Activated naive CD4-positive, alpha-beta T cell treated with anti-CD3 and anti-CD28 coated beads, Interleukin-2, amount 50 U/mL, for 24 hours (primary cell): ENCODE results near the gene SYT13.

ENCODE experiments used
- H3K27ac Mint-ChIP-seq: one replicate; pipeline ENCODE4 v1.8.0; 2021; ENCODE audit warnings: mild to moderate bottlenecking, mixed read lengths
- H3K27me3 Mint-ChIP-seq: one replicate; pipeline ENCODE4 v1.8.0; 2021; ENCODE audit warnings: mixed read lengths
- H3K36me3 Mint-ChIP-seq: one replicate; pipeline ENCODE4 v1.8.0; 2021; ENCODE audit warnings: mixed read lengths
- H3K4me1 Mint-ChIP-seq: one replicate; pipeline ENCODE4 v1.8.0; 2021; ENCODE audit warnings: mixed read lengths
- H3K4me3 Mint-ChIP-seq: one replicate; pipeline ENCODE4 v1.8.0; 2021; ENCODE audit warnings: mild to moderate bottlenecking, mixed read lengths
- H3K9me3 Mint-ChIP-seq: one replicate; pipeline ENCODE4 v1.8.0; 2021; ENCODE audit warnings: mixed read lengths

Gene SYT13

DNA sequence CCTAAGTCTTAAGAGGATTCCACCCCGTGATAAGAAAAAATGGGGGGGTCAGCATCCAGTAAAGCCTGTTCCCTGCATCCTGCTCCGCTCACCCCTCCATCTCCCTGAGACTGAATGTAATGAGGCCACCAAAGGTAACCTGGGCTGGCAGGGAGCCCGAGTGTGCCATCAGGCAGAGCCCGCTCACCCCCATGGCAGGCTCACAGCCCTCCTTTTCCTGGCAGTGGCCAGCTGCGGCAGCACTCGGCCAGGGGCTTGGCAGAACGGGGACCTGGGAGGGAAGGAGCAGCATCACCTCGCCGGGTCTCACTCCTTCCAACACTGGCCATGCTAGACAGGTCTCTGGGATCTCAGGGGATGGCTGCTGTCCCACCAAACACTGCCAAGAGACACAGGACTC, 75.3 kb downstream of the SYT13 start:
- Mint-ChIP-seq H3K27ac (no peak overlapping the region), H3K4me1 (peaks cover 4% of the 10 kb centered on the region), H3K36me3 (peaks cover 4% of the 10 kb centered on the region), H3K4me3 (no peak overlapping the region), H3K27me3 (no peaks in the 10 kb centered on the region), H3K9me3 (no peaks in the 10 kb centered on the region)

DNA sequence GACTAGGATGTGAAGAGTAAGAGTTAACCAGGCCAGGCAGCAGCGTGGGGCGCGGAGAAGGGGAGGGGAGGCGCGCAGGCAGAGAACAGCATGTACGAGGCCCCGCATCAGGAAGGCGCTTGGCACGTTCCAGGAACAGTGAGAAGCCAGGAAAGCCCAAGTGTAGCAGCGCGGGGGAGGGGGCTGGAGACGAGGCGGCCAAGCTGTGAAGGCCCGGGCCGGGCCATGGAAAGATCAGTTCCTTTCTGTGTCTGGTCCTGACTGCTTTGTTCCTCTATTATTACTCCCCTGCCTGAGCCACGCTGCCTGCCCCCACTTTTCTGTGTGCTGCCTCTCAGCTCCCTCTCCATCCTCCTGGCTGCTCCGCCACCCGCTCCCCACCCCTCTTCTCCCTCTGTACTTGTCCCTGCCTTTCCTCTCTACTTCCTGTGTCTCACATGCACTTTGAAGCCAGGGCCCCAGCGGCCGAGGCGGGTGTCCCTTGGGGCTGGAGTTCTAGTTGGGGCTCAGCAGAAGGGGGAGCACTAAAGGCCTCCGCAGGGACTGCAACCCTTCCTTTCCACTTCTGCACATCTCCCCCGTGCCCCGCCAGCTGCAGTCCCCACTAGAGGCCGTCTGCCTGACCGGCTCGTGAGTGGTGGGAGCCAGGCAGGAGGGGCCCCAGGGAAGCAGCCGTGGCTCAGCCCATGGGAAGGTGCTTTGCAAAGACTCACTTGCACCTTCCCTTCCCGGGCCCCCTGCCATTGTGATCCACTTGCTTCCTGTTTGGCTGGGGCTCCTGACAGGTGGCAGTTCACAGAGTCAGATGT, 76.0 kb downstream of the SYT13 start:
- Mint-ChIP-seq H3K4me3 (no peak overlapping the region), H3K27ac (no peak overlapping the region), H3K4me1 (peaks cover 4% of the 10 kb centered on the region)

GRCh38 chr11:45209000-45209879, 76.9 kb downstream of the SYT13 start:
- Mint-ChIP-seq H3K36me3 (peaks cover 4% of the 10 kb centered on the region), H3K4me1 (peaks cover 4% of the 10 kb centered on the region), H3K27me3 (no peaks in the 10 kb centered on the region), H3K9me3 (no peaks in the 10 kb centered on the region), H3K27ac (no peak overlapping the region), H3K4me3 (no peak overlapping the region)

More for the DNA sequence above, 76.0 kb downstream of the SYT13 start:
- no peaks in the 10 kb centered on the region for H3K9me3 Mint-ChIP-seq
- peaks cover 4% of the 10 kb centered on the region for H3K36me3 Mint-ChIP-seq
- H3K27me3 Mint-ChIP-seq: no peaks in the 10 kb centered on the region

DNA sequence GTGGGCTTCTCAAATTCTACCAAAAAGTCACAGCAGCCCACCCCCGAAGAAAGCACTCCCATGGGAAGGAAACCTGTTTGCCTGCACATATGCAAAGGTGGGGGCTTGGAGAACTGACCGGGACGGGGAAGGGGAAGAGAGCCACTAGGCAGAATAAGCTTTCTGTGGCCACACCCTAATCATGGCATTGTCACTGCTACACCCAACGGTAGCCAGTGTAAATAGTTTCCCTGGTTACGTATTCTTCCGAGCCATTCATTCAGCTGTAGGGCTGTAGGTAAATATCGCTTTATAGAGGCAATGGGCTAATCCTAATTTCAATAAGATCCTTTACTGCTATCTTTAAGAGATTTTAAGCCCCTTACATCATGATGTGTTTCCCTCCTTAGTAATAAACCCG, 78.0 kb downstream of the SYT13 start:
- H3K27ac Mint-ChIP-seq: no peak overlapping the region
- no peaks in the 10 kb centered on the region for H3K27me3 Mint-ChIP-seq
- peaks cover 4% of the 10 kb centered on the region for H3K4me1 Mint-ChIP-seq
- no peaks in the 10 kb centered on the region for H3K9me3 Mint-ChIP-seq
- H3K4me3 Mint-ChIP-seq: no peak overlapping the region
- H3K36me3 Mint-ChIP-seq: peaks cover 2% of the 10 kb centered on the region

GRCh38 chr11:45205978-45206377, 80.2 kb downstream of the SYT13 start:
- Mint-ChIP-seq H3K36me3 (peaks cover 8% of the 10 kb centered on the region), H3K9me3 (no peaks in the 10 kb centered on the region), H3K27me3 (no peaks in the 10 kb centered on the region), H3K27ac (no peak overlapping the region), H3K4me1 (peaks cover 4% of the 10 kb centered on the region), H3K4me3 (no peak overlapping the region)

DNA sequence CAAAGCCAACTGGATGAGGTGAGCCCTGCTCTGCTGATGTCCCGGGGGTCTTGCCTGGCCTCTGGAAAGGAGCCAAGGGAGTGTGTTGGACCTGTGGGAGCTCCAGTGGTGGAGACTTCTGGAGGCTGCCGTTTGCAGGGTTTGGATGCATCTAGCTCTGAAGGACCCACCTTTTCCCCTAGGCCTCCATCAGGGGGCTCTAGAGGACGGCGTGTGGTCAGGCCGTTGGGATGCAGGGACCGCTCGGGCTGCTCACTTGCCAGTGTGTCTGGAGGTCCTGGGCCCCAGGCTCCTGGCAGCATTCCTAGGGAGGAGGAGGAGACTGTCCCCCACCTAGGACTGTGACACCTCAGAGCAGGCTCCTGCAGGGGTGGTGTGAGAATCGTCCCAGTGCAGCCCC, 81.4 kb downstream of the SYT13 start:
- peaks cover 10% of the 10 kb centered on the region for H3K36me3 Mint-ChIP-seq
- no peak overlapping the region for H3K4me3 Mint-ChIP-seq

DNA sequence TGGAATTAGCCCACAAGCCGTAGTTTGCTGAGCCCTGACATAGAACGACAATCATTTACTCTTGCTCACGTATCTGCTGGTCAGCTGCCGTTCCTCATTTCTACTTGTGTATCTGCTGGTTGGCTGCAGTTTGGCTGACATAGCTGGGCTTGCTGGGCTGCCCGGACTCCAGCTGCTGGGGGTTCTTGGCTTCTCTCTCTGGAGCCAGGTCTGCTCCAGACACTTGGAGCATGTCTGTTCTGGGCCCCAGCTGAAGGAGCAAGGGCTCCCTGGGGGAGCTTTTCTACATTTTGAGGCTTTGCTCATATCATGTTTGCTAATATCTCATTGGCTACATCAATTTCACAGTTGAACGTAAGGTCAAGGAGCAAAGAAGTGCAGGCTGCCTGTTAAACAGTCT, 92.4 kb downstream of the SYT13 start:
- no peaks in the 10 kb centered on the region for H3K4me1 Mint-ChIP-seq
- peaks cover 16% of the 10 kb centered on the region for H3K36me3 Mint-ChIP-seq
- H3K27me3 Mint-ChIP-seq: no peaks in the 10 kb centered on the region
- no peak overlapping the region for H3K4me3 Mint-ChIP-seq
- no peak overlapping the region for H3K27ac Mint-ChIP-seq
- H3K9me3 Mint-ChIP-seq: no peaks in the 10 kb centered on the region

More for the DNA sequence above, 81.4 kb downstream of the SYT13 start:
- peaks cover 4% of the 10 kb centered on the region for H3K4me1 Mint-ChIP-seq
- no peak overlapping the region for H3K27ac Mint-ChIP-seq
- no peaks in the 10 kb centered on the region for H3K9me3 Mint-ChIP-seq
- no peaks in the 10 kb centered on the region for H3K27me3 Mint-ChIP-seq
